Sigmoid colon (tissue), 4 donors: ENCODE results near the gene LTBR.

ENCODE experiments used
- EP300 ChIP-seq, 4 donors: sonication (generic); formaldehyde crosslinking; IDR thresholded peaks; one replicate each; pipeline ENCODE4 v1.6.1; 2017; ENCODE audit warnings: antibody characterized with exemption in 4 of 4
- POLR2A ChIP-seq, 2 donors: fragments of 450-650 bp; IDR thresholded peaks; one replicate each; pipeline ENCODE4 v1.6.1; 2016; ENCODE audit warnings: antibody characterized with exemption in 2 of 2, mild to moderate bottlenecking in 2 of 2, moderate library complexity in 2 of 2
- POLR2AphosphoS5 ChIP-seq, 4 donors: sonication (generic); formaldehyde crosslinking; IDR thresholded peaks; one replicate each; pipeline ENCODE4 v1.6.1; 2017; ENCODE audit warnings: antibody characterized with exemption in 4 of 4
- TF ChIP-seq, protein P1 (sequence below), 4 experiments: fragments of 450-650 bp in 3 of 4; fragments of 200-600 bp in 1 of 4; IDR thresholded peaks; one replicate each; pipeline ENCODE4 v1.5.1; 2016 to 2019; ENCODE audit warnings: antibody characterized with exemption in 4 of 4, mild to moderate bottlenecking in 3 of 4, moderate library complexity in 2 of 4

DNA sequence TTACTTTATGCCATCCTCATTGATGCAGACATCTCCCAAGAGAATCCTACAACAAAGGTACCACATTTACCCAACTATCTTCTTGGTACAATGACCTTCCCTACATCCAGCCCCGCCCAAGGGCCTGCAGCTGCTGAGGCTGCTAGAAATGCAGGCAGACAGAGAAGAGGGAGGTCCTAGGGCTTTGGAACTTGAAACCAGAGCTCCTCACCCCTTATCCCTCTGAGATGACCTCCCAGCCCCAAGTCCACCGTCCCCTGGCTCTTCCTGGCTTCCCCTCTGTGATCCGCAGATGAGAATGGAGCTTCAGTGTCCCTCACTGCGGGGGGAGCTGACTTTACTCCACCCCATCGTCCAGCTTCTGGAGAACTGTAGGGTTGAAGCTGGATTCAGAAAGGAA lies 40.4 kb upstream of the LTBR start:
- TF ChIP-seq, protein P1, sequence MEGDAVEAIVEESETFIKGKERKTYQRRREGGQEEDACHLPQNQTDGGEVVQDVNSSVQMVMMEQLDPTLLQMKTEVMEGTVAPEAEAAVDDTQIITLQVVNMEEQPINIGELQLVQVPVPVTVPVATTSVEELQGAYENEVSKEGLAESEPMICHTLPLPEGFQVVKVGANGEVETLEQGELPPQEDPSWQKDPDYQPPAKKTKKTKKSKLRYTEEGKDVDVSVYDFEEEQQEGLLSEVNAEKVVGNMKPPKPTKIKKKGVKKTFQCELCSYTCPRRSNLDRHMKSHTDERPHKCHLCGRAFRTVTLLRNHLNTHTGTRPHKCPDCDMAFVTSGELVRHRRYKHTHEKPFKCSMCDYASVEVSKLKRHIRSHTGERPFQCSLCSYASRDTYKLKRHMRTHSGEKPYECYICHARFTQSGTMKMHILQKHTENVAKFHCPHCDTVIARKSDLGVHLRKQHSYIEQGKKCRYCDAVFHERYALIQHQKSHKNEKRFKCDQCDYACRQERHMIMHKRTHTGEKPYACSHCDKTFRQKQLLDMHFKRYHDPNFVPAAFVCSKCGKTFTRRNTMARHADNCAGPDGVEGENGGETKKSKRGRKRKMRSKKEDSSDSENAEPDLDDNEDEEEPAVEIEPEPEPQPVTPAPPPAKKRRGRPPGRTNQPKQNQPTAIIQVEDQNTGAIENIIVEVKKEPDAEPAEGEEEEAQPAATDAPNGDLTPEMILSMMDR (IDR thresholded peaks at IDR 0.05) = no peak
- TF ChIP-seq POLR2A (IDR thresholded peaks at IDR 0.05) (no peak), POLR2AphosphoS5 (IDR thresholded peaks at IDR 0.05) (no peak), EP300 (IDR thresholded peaks at IDR 0.05) (no peak)
